GM12878 (cell line): ENCODE data around the gene ITIH5.

Experiments
- CEBPB ChIP-seq, 2 experiments: fragments of 150-350 bp in 1 of 2; IDR thresholded peaks; 2 replicates each; pipeline ENCODE4 v1.6.1; 2012 to 2014; ENCODE audit warnings: low read depth in 2 of 2, low read length in 2 of 2, borderline replicate concordance in 1 of 2, inconsistent platforms in 1 of 2
- CHD4 ChIP-seq: fragments of 200-600 bp; sonication (generic); IDR thresholded peaks from 2 replicates; pipeline ENCODE4 v1.6.1; 2016; ENCODE audit warnings: mild to moderate bottlenecking
- EED ChIP-seq: sonication (generic); IDR thresholded peaks from 2 replicates; pipeline ENCODE4 v1.6.1; 2016; ENCODE audit warnings: antibody characterized with exemption, low read depth
- MLLT1 ChIP-seq: fragments of 450-650 bp; IDR thresholded peaks from 2 replicates; pipeline ENCODE4 v1.6.1; 2016; ENCODE audit warnings: mild to moderate bottlenecking
- PML ChIP-seq: IDR thresholded peaks from 2 replicates; pipeline ENCODE4 v1.6.1; 2012; ENCODE audit warnings: low read length, inconsistent platforms
- REST ChIP-seq: IDR thresholded peaks from 2 replicates; pipeline ENCODE4 v1.6.1; 2012; ENCODE audit warnings: mild to moderate bottlenecking, low read depth, low read length
- SP1 ChIP-seq: IDR thresholded peaks from one replicate; pipeline ENCODE4 v1.6.1; 2011; ENCODE audit warnings: low read depth, low read length
- TARDBP ChIP-seq: IDR thresholded peaks from 2 replicates; pipeline ENCODE4 v1.6.1; 2016; ENCODE audit warnings: borderline replicate concordance
- TF ChIP-seq, protein P1 (sequence below), 3 experiments: IDR thresholded peaks in 2 of 3; conservative IDR thresholded peaks in 1 of 3; 2 replicates each; pipeline ENCODE4 v1.5.1; 2011; ENCODE audit warnings: low read depth in 3 of 3, low read length in 3 of 3, mild to moderate bottlenecking in 3 of 3, control low read depth in 2 of 3, moderate library complexity in 2 of 3, inconsistent platforms in 1 of 3, mixed read lengths in 1 of 3; ENCODE audit not compliant: control insufficient read depth in 2 of 3, insufficient read depth in 1 of 3; ENCODE audit errors: extremely low read depth in 1 of 3
- TF ChIP-seq, protein P2 (sequence below): fragments of 450-650 bp; IDR thresholded peaks from 2 replicates; pipeline ENCODE4 v1.6.1; 2017; ENCODE audit warnings: mild to moderate bottlenecking

DNA sequence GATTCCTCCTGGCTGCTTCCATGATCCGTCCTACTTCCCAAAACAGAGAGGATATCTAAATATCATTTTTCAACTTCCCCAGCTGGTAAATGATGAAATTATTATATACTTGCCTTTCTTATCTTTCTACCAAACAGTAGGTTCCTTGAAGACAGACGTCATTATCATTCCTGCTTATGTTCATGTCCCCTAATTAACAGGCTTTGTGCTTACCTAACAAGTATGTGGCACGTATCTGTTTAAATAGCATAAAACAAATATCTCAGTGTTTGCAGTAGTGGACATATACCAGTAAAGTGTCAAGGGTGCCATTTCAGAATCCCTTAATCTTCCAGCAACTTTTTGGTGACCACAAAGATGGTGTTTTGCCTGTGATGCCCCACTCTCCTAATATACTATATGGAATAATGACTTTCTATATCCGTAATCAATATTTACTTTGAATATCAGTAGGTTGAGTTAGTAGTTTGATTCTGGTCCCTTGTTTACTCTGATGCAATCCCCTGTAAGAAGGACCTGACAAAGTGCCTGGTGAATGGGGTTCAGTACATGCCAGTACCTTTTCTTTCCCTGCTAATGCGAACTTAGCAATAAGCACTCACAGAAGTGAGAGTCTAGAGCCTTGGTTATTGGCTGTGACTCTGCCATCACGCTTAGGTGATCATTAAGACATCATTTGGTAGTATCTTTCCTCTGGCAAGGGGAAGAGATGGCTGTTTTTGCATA lies 124.4 kb downstream of the ITIH5 start:
- no peak for TF ChIP-seq SP1
- no peak for TF ChIP-seq CHD4
- no peak for TF ChIP-seq PML
- TF ChIP-seq, protein P1, sequence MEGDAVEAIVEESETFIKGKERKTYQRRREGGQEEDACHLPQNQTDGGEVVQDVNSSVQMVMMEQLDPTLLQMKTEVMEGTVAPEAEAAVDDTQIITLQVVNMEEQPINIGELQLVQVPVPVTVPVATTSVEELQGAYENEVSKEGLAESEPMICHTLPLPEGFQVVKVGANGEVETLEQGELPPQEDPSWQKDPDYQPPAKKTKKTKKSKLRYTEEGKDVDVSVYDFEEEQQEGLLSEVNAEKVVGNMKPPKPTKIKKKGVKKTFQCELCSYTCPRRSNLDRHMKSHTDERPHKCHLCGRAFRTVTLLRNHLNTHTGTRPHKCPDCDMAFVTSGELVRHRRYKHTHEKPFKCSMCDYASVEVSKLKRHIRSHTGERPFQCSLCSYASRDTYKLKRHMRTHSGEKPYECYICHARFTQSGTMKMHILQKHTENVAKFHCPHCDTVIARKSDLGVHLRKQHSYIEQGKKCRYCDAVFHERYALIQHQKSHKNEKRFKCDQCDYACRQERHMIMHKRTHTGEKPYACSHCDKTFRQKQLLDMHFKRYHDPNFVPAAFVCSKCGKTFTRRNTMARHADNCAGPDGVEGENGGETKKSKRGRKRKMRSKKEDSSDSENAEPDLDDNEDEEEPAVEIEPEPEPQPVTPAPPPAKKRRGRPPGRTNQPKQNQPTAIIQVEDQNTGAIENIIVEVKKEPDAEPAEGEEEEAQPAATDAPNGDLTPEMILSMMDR (IDR thresholded peaks at IDR 0.05 in 2 of 3, conservative IDR thresholded peaks at IDR 0.05 in 1 of 3; ENCODE audit: control insufficient read depth in 2 of 3, extremely low read depth in 1 of 3, insufficient read depth in 1 of 3, low read depth in 3 of 3, low read length in 3 of 3) = no peak
- TF ChIP-seq EED = no peak
- TF ChIP-seq REST = no peak
- TF ChIP-seq CEBPB (IDR thresholded peaks at IDR 0.05; ENCODE audit: borderline replicate concordance in 1 of 2, low read depth in 2 of 2, low read length in 2 of 2) = no peak
- TF ChIP-seq TARDBP = no peak
- TF ChIP-seq MLLT1 = no peak
- TF ChIP-seq, protein P2, sequence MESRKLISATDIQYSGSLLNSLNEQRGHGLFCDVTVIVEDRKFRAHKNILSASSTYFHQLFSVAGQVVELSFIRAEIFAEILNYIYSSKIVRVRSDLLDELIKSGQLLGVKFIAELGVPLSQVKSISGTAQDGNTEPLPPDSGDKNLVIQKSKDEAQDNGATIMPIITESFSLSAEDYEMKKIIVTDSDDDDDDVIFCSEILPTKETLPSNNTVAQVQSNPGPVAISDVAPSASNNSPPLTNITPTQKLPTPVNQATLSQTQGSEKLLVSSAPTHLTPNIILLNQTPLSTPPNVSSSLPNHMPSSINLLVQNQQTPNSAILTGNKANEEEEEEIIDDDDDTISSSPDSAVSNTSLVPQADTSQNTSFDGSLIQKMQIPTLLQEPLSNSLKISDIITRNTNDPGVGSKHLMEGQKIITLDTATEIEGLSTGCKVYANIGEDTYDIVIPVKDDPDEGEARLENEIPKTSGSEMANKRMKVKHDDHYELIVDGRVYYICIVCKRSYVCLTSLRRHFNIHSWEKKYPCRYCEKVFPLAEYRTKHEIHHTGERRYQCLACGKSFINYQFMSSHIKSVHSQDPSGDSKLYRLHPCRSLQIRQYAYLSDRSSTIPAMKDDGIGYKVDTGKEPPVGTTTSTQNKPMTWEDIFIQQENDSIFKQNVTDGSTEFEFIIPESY = no peak
